K562 (cell line): ENCODE results near the gene FAM234A. TPM values are rescaled to one million over a fixed set of nuclear protein-coding genes. Genes with fewer than 3 reads are reported as not detected.

Experiments
- FOS ChIP-seq: IDR thresholded peaks from 3 replicates; pipeline ENCODE4 v1.6.1; 2011; ENCODE audit not compliant: insufficient read length; ENCODE audit errors: extremely low read depth
- ILF3 ChIP-seq: fragments of 450-650 bp; IDR thresholded peaks from 2 replicates; pipeline ENCODE4 v1.6.1; 2018; ENCODE audit warnings: antibody characterized with exemption, mild to moderate bottlenecking, moderate library complexity, borderline replicate concordance
- MBD2 ChIP-seq: sonication (generic); IDR thresholded peaks from 2 replicates; pipeline ENCODE4 v1.6.1; 2016; ENCODE audit warnings: low read depth, borderline replicate concordance
- PBX2 ChIP-seq, 2 experiments: IDR thresholded peaks in 1 of 2; conservative IDR thresholded peaks in 1 of 2; 2 replicates each; pipeline ENCODE4 v1.6.1; 2016; ENCODE audit warnings: low read depth in 2 of 2, mild to moderate bottlenecking in 1 of 2, missing compliant biosample characterization in 1 of 2, missing genetic modification characterization in 1 of 2, moderate library complexity in 1 of 2
- PKNOX1 ChIP-seq: fragments of 450-650 bp; IDR thresholded peaks from 2 replicates; pipeline ENCODE4 v1.6.1; 2016
- REST ChIP-seq, 2 experiments: fragments of 450-650 bp; formaldehyde crosslinking in 1 of 2; IDR thresholded peaks; 2 replicates each; pipeline versions ENCODE4 v1.4.0 to v1.6.1; 2014 to 2020; ENCODE audit warnings: mild to moderate bottlenecking in 2 of 2, borderline replicate concordance in 1 of 2, low read depth in 1 of 2
- ZNF766 ChIP-seq: fragments of 200-800 bp; sonication (Bioruptor generic); conservative IDR thresholded peaks from 2 replicates; pipeline ENCODE4 v1.6.1; 2016; ENCODE audit warnings: missing genetic modification characterization, missing compliant biosample characterization
- polyA plus RNA-seq, 8 experiments: library from polyadenylated mRNA; depleted of rRNA in 4 of 8; stranded (reverse) in 5 of 8; unstranded in 3 of 8; fragments of >200 nt; fragmentation: Nextera tagmentation in 2 of 8; fragmentation: Illumina TruSeq in 1 of 8; extraction: Ambion mirVana in 2 of 8; extraction: Trizol in 1 of 8; gene quantifications; 2 replicates each; pipeline versions ENCODE4 v1.2.1 to v1.2.3, GENCODE V29; 2011 to 2014; ENCODE audit warnings: inconsistent platforms in 1 of 8, missing spikeins in 1 of 8
- total RNA-seq, 7 experiments: library from RNA; depleted of rRNA in 6 of 7; stranded (reverse); fragments of >200 nt in 6 of 7; fragmentation: Illumina TruSeq in 2 of 7; extraction: Trizol in 2 of 7; gene quantifications; 2 replicates each; pipeline versions ENCODE4 v1.2.1 to v1.2.3, GENCODE V29; 2011 to 2021; ENCODE audit warnings: low replicate concordance in 1 of 7

The FAM234A gene
- total and polyA plus RNA-seq, 9 of the 15 experiments (the other 6 are each of a cell fraction or from before 2014, with no cell fraction given) = 1.0 to 47.9 (median 15.0) TPM

GRCh38 chr16:278863-279366 lies 44.3 kb downstream of the FAM234A start (continued):
- TF ChIP-seq PBX2 (CRISPR knock-in tag; IDR thresholded peaks at IDR 0.05; ENCODE audit: low read depth) (no peak), PBX2 (tag; conservative IDR thresholded peaks at IDR 0.05; ENCODE audit: low read depth) (peak; percentile 56; the same call in 1 of the 2 replicates), FOS (peak; percentile 77), PKNOX1 (peak; percentile 96), ZNF766 (no peak), ILF3 (no peak), MBD2 (peak; percentile 68; the same call in 1 of the 2 replicates), REST (IDR thresholded peaks at IDR 0.05; ENCODE audit: borderline replicate concordance) (peak; percentile 58), REST (CRISPR knock-in tag; IDR thresholded peaks at IDR 0.05; ENCODE audit: low read depth) (no peak)
